PC-9 (cell line): Measurements from ENCODE around the gene PRSS2. TPM values are rescaled to one million over a fixed set of nuclear protein-coding genes. Genes with fewer than 3 reads are reported as not detected.

Source experiments
- BruUV-seq: library from RNA; stranded (reverse); fragments of 400-500 nt; replicated peaks from 2 replicates; lab custom pipeline; 2021; lab: Mats Ljungman, UMichigan
- CTCF ChIA-PET: fragments of 300-600 bp; sonication (Branson Sonifier 250); formaldehyde crosslinking; loops from one replicate; lab custom pipeline; 2022; ENCODE audit warnings: antibody characterized with exemption; lab: Charles Lee
- POLR2A ChIA-PET: fragments of 300-600 bp; sonication (Branson Sonifier 250); formaldehyde crosslinking; loops from one replicate; lab custom pipeline; 2022; ENCODE audit warnings: antibody characterized with exemption; ENCODE audit not compliant: unreplicated experiment; lab: Charles Lee
- DNase-seq, 2 experiments: peaks; one replicate each; pipeline versions ENCODE4 v3.0.0 to v3.0.0-alpha.2; 2015 to 2022; ENCODE audit warnings: mixed read lengths in 1 of 2
- H2AFZ ChIP-seq: fragments of 200-600 bp; sonication (generic); 2 replicates; pipeline ENCODE4 v1.8.1; 2017; ENCODE audit warnings: antibody characterized with exemption
- H3F3A ChIP-seq: fragments of 200-600 bp; sonication (generic); 2 replicates; pipeline ENCODE4 v1.8.1; 2017; ENCODE audit warnings: antibody characterized with exemption, mild to moderate bottlenecking, low read depth; ENCODE audit not compliant: insufficient read depth
- H3K27ac ChIP-seq: fragments of 200-600 bp; sonication (generic); 2 replicates; pipeline ENCODE4 v1.6.1; 2016; ENCODE audit warnings: mixed run types
- H3K27me3 ChIP-seq: fragments of 200-600 bp; sonication (generic); 2 replicates; pipeline ENCODE4 v1.6.1; 2016; ENCODE audit warnings: low read depth, mixed run types; ENCODE audit not compliant: insufficient read depth
- H3K36me3 ChIP-seq: fragments of 200-600 bp; sonication (generic); 2 replicates; pipeline ENCODE4 v1.6.1; 2016; ENCODE audit warnings: low read depth, mixed run types
- H3K4me1 ChIP-seq: fragments of 200-600 bp; sonication (generic); replicated peaks from 2 replicates; pipeline ENCODE4 v1.6.1; 2016; ENCODE audit warnings: mixed run types; ENCODE audit not compliant: insufficient read depth
- H3K4me2 ChIP-seq: fragments of 200-600 bp; sonication (generic); 2 replicates; pipeline ENCODE4 v1.6.1; 2017; ENCODE audit warnings: mixed run types
- H3K4me3 ChIP-seq: fragments of 200-600 bp; sonication (generic); 2 replicates; pipeline ENCODE4 v1.6.1; 2016; ENCODE audit warnings: mixed run types
- H3K79me2 ChIP-seq: fragments of 200-600 bp; sonication (generic); 2 replicates; pipeline ENCODE4 v1.6.1; 2017; ENCODE audit warnings: low read depth, mixed run types
- H3K9me2 ChIP-seq: fragments of 200-600 bp; sonication (generic); 2 replicates; pipeline ENCODE4 v1.8.1; 2017; ENCODE audit warnings: mild to moderate bottlenecking; ENCODE audit not compliant: insufficient read depth
- H3K9me3 ChIP-seq: fragments of 200-600 bp; sonication (generic); 2 replicates; pipeline ENCODE4 v1.8.1; 2016; ENCODE audit warnings: low read depth; ENCODE audit not compliant: insufficient read depth
- H4K20me1 ChIP-seq: fragments of 200-600 bp; sonication (generic); 2 replicates; pipeline ENCODE4 v1.8.1; 2017; ENCODE audit not compliant: insufficient read depth
- EZH2 ChIP-seq: fragments of 200-600 bp; sonication (generic); IDR thresholded peaks from 2 replicates; pipeline ENCODE4 v1.8.0; 2017; ENCODE audit warnings: antibody characterized with exemption, low read depth
- intact Hi-C: fragments of 100-400 bp; cut with micrococcal nuclease; formaldehyde crosslinking; loops from one replicate; pipeline ENCODE4 v1.10.0; 2022; ENCODE audit not compliant: unreplicated experiment
- total RNA-seq: library from RNA; stranded (reverse); gene quantifications from 2 replicates; pipeline ENCODE4 v1.2.3, GENCODE V29; 2021
- TF ChIP-seq, protein P1 (sequence below): fragments of 200-600 bp; sonication (generic); conservative IDR thresholded peaks from 2 replicates; pipeline ENCODE4 v1.6.1; 2017; ENCODE audit warnings: mixed run types, antibody characterized with exemption, mild to moderate bottlenecking, moderate library complexity

Gene PRSS2
- total RNA-seq, 1 experiment from 2014 or later, result not detected

DNA sequence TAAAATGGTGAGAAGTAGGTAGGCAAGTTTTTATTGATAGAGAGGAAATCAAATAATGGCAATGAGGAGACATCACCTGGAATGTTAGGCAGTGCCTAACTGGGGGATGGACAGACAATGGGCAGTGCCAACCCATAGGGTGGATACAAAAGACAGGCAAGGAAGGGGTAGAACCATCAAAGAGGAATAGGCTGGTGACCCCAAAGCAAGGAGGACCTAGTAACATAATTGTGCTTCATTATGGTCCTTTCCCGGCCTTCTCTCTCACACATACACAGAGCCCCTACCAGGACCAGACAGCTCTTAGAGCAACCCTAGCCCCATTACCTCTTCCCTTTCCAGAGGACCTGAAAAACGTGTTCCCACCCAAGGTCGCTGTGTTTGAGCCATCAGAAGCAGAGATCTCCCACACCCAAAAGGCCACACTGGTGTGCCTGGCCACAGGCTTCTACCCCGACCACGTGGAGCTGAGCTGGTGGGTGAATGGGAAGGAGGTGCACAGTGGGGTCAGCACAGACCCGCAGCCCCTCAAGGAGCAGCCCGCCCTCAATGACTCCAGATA is 30.0 kb downstream of the PRSS2 start:
- Histone ChIP-seq H3K36me3 (peaks cover 29% of the 10 kb centered on the region; the same call in 1 of the 2 replicates), H2AFZ (no peak overlapping the region), H3K27me3 (no peaks in the 10 kb centered on the region), H3K4me3 (no peak overlapping the region), H3K9me2 (no peaks in the 10 kb centered on the region), H3K27ac (no peak overlapping the region), H3K4me1 (peaks cover 24% of the 10 kb centered on the region), H3F3A (peaks cover 3% of the 10 kb centered on the region; the same call in 1 of the 2 replicates), H3K79me2 (peaks cover 52% of the 10 kb centered on the region), H3K4me2 (no peak overlapping the region), H3K9me3 (no peaks in the 10 kb centered on the region), H4K20me1 (no peaks in the 10 kb centered on the region)
- intact Hi-C loops, result no loop called here
- no peak for DNase-seq
- POLR2A ChIA-PET, result no interaction called here
- CTCF ChIA-PET, result no interaction called here
- TF ChIP-seq, protein P1, sequence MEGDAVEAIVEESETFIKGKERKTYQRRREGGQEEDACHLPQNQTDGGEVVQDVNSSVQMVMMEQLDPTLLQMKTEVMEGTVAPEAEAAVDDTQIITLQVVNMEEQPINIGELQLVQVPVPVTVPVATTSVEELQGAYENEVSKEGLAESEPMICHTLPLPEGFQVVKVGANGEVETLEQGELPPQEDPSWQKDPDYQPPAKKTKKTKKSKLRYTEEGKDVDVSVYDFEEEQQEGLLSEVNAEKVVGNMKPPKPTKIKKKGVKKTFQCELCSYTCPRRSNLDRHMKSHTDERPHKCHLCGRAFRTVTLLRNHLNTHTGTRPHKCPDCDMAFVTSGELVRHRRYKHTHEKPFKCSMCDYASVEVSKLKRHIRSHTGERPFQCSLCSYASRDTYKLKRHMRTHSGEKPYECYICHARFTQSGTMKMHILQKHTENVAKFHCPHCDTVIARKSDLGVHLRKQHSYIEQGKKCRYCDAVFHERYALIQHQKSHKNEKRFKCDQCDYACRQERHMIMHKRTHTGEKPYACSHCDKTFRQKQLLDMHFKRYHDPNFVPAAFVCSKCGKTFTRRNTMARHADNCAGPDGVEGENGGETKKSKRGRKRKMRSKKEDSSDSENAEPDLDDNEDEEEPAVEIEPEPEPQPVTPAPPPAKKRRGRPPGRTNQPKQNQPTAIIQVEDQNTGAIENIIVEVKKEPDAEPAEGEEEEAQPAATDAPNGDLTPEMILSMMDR, result no peak
- TF ChIP-seq EZH2, result no peak
- BruUV-seq, result no TSS peak

DNA sequence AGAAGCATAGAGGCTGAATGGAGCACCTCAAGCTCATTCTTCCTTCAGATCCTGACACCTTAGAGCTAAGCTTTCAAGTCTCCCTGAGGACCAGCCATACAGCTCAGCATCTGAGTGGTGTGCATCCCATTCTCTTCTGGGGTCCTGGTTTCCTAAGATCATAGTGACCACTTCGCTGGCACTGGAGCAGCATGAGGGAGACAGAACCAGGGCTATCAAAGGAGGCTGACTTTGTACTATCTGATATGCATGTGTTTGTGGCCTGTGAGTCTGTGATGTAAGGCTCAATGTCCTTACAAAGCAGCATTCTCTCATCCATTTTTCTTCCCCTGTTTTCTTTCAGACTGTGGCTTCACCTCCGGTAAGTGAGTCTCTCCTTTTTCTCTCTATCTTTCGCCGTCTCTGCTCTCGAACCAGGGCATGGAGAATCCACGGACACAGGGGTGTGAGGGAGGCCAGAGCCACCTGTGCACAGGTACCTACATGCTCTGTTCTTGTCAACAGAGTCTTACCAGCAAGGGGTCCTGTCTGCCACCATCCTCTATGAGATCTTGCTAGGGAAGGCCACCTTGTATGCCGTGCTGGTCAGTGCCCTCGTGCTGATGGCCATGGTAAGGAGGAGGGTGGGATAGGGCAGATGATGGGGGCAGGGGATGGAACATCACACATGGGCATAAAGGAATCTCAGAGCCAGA is 31.0 kb downstream of the PRSS2 start:
- H3K4me1 ChIP-seq, result peaks cover 25% of the 10 kb centered on the region
- intact Hi-C loops, result no loop called here
- H3K4me2 ChIP-seq, result no peak overlapping the region
- H3K36me3 ChIP-seq, result peaks cover 29% of the 10 kb centered on the region; the same call in 1 of the 2 replicates
- H3K9me2 ChIP-seq, result no peaks in the 10 kb centered on the region
- no peak overlapping the region for H3K27ac ChIP-seq
- H3K9me3 ChIP-seq, result no peaks in the 10 kb centered on the region
- ChIA-PET CTCF (no interaction called here), POLR2A (no interaction called here)
- no TSS peak for BruUV-seq
- DNase-seq, result peak in 1 of 2 experiments; percentile 20
- no peak overlapping the region for H2AFZ ChIP-seq
- no peaks in the 10 kb centered on the region for H4K20me1 ChIP-seq
- no peak for TF ChIP-seq EZH2
- H3K27me3 ChIP-seq, result no peaks in the 10 kb centered on the region
- H3F3A ChIP-seq, result peaks cover 4% of the 10 kb centered on the region; the same call in 1 of the 2 replicates
- H3K79me2 ChIP-seq, result peaks cover 42% of the 10 kb centered on the region
- H3K4me3 ChIP-seq, result no peak overlapping the region

DNA sequence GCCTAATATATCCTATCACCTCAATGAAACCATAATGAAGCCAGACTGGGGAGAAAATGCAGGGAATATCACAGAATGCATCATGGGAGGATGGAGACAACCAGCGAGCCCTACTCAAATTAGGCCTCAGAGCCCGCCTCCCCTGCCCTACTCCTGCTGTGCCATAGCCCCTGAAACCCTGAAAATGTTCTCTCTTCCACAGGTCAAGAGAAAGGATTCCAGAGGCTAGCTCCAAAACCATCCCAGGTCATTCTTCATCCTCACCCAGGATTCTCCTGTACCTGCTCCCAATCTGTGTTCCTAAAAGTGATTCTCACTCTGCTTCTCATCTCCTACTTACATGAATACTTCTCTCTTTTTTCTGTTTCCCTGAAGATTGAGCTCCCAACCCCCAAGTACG is 31.5 kb downstream of the PRSS2 start:
- no peak overlapping the region for H2AFZ ChIP-seq
- TF ChIP-seq, protein P1, result no peak
- TF ChIP-seq EZH2, result no peak
- H3K9me2 ChIP-seq, result no peaks in the 10 kb centered on the region
- POLR2A ChIA-PET, result interaction anchor here (0.6 to 0.7 kb wide), 2 partner anchors 165 to 217 kb away, joined by 3 to 7 read pairs; no protein-coding TSS in a partner anchor
- BruUV-seq, result no TSS peak
- H3K4me2 ChIP-seq, result no peak overlapping the region
- CTCF ChIA-PET, result no interaction called here
- H3K36me3 ChIP-seq, result peaks cover 29% of the 10 kb centered on the region; the same call in 1 of the 2 replicates
- H3K4me1 ChIP-seq, result peaks cover 30% of the 10 kb centered on the region
- DNase-seq, result peak in 1 of 2 experiments; percentile 11
- no peak overlapping the region for H3K27ac ChIP-seq
- no peaks in the 10 kb centered on the region for H3K27me3 ChIP-seq
- no peaks in the 10 kb centered on the region; the same call in 1 of the 2 replicates for H3K9me3 ChIP-seq
- H4K20me1 ChIP-seq, result no peaks in the 10 kb centered on the region
- no peak overlapping the region for H3K4me3 ChIP-seq
- intact Hi-C loops, result no loop called here
- peaks cover 9% of the 10 kb centered on the region for H3F3A ChIP-seq
- H3K79me2 ChIP-seq, result peaks cover 36% of the 10 kb centered on the region
